Measurements from ENCODE around the gene DLG1. TPM values are rescaled to one million over a fixed set of nuclear protein-coding genes. Genes with fewer than 3 reads are reported as not detected.

DLG1 gene
- total RNA-seq, 1 donor from 2014 or later = 113 TPM

DNA sequence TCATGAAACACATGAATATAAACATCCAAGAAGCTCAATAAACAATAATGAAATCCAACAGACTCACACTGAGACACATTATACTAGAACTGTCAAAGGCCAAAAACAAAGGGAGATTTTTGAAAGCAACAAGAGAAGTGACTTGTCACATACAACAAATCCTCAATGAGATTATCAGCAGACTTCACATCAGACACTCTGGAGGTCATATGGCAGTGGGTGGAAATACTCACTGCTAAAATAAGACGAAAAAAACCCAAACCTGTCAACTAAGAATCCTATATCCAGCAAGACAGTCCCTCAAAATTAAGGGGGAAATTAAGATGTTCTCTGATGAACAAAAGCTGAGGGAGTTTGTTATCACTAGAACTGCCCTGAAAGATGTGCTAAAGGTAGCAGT is 143.4 kb downstream of the DLG1 start:
- intact Hi-C loops (cut with DNase I) = no loop called here
- no peak for DNase-seq (ENCODE audit: low spot score)

DNA sequence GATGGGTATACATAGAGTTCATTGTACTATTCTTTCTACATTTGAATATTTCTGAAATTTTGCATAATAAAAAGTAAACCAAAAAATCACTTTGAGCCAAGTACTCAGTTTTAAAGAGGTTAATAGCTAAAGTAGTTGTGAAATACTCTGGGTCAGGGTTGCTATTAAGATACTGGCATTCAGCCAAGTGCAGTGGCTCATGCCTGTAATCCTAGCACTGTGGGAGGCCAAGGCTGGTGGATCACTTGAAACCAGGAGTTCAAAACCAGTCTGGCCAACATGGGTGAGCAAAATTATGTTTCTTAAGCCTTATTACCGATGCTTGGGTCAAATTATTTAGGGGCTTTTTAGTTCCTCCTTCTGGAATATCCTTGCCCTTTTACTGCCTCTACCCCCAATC is 146.8 kb downstream of the DLG1 start:
- no peak for DNase-seq (ENCODE audit: low spot score)
- intact Hi-C loops (cut with DNase I) = no loop called here

DNA sequence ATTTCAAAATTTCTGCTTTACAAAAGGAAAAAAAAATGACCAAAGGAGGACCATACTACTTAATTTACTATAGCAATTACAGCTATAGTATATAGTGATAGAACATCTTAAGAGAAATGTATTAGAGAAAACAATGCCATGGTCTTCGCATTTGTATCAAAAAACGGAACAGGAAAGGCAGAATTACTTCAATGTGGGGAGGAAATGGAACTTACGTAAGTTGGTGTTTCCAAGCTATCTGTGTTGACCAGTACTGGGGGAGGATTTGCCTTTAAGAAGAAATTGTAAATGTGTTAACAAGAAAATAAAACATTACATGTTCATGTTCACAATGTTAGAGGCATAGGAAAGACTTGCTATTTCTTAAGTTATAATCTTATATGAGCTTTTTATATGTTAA is 148.9 kb downstream of the DLG1 start:
- no peak for DNase-seq (ENCODE audit: low spot score)
- intact Hi-C loops (cut with DNase I) = no loop called here

DNA sequence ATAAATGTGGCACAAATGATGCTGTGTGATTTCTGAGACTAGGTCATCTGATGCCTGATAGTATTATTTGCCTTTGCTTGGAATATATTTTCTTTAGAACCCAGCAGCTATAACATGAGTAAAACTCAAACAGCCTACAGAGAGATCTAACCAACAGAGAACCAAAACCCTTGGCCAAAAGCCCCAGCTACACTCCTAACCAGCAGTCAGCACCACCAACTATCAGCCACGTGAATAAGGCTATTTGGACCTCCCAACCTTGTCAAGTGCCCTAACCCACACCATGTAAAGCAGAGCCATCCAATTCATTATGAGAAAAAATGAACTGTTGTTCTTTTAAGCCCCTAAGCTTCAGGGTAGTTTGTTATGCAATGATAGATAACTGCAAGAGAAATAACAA is 154.2 kb downstream of the DLG1 start:
- intact Hi-C loops (cut with DNase I) = no loop called here
- DNase-seq (ENCODE audit: low spot score) = no peak

DNA sequence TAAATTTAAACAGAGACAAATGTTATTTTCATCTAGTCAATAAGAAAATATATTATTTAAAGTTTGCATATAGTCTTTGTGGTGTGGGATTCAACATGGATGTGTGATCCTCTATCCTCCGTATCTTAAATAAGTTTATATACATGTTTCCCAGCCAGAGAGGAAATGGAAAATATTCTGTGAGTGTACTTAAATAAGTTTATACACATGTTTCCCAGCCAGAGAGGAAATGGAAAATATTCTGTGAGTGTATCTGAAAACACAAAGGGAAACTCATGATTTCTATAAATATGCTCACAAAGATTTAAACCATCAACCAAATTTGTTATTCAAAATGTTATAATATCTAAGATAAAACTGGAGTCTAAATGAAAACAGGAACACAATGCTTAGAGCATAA is 158.8 kb downstream of the DLG1 start:
- no peak for DNase-seq (ENCODE audit: low spot score)
- intact Hi-C loops (cut with DNase I) = no loop called here

DNA sequence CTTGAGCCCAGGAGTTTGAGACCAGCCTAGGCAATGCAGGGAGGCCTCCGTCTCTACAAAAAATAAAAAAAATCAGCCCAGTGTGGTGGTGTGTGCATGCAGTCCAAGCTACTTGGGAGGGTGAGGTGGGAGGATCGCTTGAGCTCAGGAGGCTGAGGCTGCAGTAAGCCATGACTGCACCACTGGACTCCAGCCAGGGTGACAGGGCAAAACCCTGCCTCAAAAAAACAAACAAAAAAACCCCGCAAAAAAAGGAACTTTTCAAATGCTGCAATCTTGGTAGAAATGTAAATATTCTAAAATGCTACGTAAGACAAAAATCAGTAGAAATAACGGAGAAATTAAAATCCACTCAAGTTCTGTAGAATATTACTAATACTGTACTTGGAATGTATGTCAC is 160.7 kb downstream of the DLG1 start:
- intact Hi-C loops (cut with DNase I) = no loop called here
- peak; percentile 76 for DNase-seq (ENCODE audit: low spot score)

DNA sequence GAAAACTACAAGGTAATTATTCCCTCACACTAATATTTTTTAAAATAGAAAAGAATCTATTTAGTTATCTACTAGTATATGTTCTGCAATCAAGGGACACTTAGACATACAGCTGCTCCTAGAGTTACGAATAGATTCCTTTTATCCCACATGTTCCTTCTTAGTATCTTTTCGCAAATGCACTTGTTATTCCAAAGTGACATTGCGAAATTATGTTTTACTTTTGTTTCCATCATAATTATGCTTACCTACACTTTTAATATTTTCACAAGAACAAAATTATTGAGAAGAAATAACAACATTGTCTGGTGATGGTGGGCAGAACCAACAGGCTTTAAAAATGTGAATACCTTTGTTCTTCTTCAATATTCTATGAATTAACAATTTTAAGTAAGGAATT is 161.7 kb downstream of the DLG1 start:
- no peak for DNase-seq (ENCODE audit: low spot score)
- intact Hi-C loops (cut with DNase I) = no loop called here

DNA sequence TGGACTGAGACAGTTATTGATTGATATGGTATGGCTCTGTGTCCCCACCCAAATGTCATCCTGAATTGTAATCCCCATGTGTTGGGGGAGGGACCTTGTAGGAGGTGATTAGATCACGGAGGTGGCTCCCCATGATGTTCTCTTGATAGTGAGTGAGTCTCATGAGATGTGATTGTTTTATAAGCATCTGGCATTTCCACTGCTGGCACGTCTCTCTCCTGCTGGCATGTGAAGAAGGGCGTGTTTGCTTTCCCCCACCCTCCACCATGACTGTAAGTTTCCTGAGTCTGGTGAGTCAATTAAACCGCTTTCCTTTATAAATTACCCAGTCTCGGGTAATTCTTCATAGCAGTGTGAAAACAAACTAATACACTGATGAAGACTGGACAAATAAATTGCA is 163.2 kb downstream of the DLG1 start:
- intact Hi-C loops (cut with DNase I) = no loop called here
- DNase-seq (ENCODE audit: low spot score) = no peak

DNA sequence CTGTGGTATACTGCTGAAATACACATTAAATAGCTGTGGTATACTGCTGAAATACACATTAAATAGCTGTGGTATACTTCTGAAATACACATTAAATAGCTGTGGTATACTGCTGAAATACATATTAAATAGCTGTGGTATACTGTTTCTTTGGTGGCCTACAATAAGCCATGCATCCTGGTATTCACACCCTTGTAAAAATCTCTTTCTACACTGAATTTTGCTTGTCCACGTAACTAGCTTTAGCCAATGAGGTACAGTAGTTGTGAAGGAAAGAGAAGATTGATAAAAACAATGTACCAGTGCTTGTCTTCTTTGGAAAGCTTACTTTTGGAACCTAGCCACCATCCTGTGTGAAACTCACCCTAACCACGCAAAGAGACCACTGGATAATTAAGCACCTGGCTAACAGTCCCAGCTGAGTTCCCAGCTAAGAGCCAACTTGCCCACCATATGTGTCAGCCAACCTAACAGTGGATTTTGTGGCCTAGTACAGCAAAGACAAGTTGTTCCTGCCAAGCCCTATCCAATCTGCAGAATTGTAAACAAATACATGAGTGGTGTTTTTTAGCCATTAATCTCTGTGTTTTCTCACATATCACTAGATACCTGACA is 165.4 kb downstream of the DLG1 start:
- intact Hi-C loops (cut with DNase I) = no loop called here
- DNase-seq (ENCODE audit: low spot score) = no peak

DNA sequence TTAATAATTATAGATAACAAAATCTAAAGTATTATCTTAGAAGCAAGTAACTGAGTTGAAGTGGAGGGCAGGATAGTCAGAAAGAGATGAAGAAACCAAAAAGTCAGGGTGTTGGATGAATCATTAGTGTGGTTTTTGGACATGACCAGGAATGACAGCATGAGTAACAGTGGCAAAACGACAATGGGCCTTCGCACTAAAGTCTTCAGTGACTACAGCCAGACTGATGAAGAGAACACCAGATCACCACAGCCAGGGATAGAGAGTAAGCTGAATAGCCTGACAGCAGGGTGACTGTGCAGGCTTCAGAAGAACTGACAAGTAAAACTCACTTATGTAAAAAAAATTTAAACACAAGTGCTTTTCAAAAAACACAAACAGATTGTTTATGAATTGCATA is 172.8 kb downstream of the DLG1 start:
- intact Hi-C loops (cut with DNase I) = no loop called here
- no peak for DNase-seq (ENCODE audit: low spot score)

DNA sequence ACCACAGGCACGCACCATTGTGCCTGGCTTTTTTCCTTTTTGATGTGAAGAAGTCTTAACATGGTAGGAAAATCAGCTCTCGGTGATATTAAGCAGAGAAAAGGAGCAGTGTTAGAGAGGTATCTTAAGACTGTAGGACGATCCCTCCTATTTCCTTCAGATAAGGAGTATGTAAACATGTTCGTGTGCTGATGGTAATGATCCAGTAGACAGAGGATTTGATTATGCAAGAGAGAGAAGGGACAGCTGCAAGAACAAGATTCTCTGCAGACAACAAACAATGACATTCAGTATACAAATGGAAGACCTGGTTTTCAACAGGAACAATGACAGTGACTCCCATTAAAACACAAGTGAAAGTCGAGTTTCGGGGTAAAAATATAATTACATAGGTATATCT is 173.7 kb downstream of the DLG1 start:
- DNase-seq (ENCODE audit: low spot score) = no peak
- intact Hi-C loops (cut with DNase I) = no loop called here

DNA sequence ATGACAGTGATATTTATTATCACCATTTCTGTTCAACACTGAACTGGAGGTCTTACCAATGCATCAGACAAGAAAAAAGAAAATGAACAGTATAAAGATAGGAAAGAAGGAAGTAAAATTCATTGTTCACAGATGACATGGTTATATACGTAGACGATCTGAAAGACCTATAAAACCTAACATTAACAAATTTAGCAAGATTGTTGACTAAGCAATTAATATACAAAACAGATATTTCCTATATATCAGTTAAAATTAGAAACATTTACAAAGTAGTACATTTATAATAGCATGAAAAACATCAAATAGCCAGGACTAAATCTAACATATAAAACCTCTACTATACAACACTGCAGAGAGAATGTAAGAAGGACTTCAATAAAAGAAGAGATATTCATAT is 176.0 kb downstream of the DLG1 start:
- no peak for DNase-seq (ENCODE audit: low spot score)
- intact Hi-C loops (cut with DNase I) = no loop called here

DNA sequence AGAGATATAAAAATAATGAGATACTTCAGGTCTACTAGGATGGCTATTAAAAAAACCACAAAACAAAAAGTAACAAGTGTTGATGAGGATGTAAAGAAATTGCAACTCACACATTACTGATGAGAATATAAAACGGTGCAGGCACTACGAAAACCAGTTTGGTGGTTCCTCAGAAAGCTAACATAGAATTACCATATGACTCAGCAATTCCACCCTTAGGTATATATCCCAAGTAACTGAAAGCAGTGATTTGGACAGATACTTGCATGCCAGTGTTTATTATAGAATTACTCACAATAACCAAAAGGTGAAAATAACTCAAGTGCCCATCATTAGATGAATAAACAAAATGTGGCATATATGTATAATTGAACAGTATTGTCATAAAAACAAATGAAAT is 181.3 kb downstream of the DLG1 start:
- intact Hi-C loops (cut with DNase I) = no loop called here
- DNase-seq (ENCODE audit: low spot score) = no peak

DNA sequence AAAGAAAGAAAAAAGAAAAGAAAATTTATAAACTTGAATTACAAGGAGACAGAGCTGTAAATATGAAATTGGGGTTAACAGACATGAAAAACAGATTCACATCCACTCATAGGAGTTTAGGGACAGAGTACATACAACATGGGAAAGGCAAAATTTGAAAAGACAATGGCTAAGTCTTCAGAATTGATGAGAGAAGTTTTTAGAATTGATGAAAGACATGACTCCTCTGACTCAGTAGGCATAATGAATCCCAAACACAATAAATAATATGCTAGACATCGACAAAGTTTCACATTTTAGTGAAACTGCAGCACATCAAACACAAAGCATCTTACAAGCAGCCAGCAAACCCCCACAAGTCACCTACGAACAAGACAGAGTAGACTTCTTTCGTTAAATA is 184.4 kb downstream of the DLG1 start:
- intact Hi-C loops (cut with DNase I) = no loop called here

DNA sequence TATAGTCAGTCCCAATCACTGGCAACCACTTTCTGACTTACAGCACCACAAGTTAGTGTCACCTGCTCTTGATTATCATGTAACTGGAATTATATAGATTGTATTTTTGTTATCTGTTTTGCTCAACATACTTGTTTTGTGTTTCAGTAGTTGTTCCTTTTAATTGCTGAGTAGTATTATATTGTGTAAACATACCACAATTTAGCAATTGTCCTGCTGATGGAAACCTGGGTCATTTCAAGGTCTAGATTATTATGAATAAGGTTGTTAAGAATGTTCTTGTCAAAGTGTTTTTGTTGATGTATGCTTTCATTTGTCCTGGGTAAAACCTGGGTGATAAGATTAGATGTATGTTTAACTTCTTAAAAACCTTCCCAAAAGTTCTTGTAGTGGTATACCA is 186.7 kb downstream of the DLG1 start:
- intact Hi-C loops (cut with DNase I) = no loop called here
- DNase-seq (ENCODE audit: low spot score) = no peak

More for the DNA sequence above, 184.4 kb downstream of the DLG1 start:
- DNase-seq (ENCODE audit: low spot score) = no peak

DNA sequence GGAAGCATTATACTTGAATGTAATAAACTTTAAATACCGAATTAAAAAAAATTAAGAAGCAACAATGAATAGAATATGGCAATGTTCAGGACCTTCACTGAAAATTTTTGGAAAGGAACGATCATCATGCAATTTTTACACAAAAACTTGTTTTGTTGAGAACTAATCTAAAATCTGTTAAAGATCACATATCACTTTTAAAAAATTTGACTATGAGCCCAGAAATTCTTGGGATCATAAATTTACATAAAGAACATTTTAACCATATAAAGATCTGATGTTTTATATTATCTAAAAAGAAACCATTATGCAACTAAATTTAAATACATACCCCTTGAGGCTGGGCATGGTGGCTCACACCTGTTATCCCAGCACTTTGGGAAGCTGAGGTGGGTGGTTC is 192.6 kb downstream of the DLG1 start:
- no peak for DNase-seq (ENCODE audit: low spot score)
- intact Hi-C loops (cut with DNase I) = no loop called here

DNA sequence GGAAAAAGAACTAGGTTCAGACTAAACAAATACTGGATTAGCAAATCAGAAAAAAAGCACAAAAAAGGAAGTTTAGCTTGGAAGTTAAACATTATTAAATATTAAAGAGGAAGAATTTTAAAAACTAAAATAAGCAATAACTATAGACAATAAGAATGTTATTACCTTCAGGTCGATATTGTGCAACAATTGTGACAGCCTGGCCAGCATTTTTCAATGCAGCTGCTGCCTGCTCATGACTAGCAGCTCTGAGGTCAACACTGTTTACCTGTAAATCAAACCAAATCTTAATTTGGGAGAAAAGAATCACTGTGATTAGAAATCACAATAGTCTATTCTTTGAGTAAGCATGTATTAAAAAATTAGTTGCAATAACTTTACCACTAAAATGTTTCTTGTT is 193.7 kb downstream of the DLG1 start:
- DNase-seq (ENCODE audit: low spot score) = no peak
- intact Hi-C loops (cut with DNase I) = no loop called here

DNA sequence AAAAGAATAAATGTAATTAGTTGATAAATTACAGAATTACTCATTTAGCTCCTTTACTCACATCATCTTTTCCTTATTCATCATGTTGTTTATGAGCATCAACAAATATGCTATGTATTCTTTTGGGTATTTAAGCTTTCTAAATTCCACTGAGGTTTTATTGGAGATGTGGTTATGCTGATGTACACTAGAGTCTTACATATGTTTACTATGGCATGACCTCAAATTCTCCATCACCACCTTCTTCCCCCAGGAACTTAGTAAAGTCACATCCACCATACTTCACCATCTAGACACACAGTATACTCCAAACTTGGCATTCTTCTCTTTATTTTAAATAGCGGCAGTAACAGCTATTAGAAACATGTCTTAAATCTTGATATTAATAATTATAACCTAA is 194.6 kb downstream of the DLG1 start:
- intact Hi-C loops (cut with DNase I) = no loop called here
- DNase-seq (ENCODE audit: low spot score) = no peak

DNA sequence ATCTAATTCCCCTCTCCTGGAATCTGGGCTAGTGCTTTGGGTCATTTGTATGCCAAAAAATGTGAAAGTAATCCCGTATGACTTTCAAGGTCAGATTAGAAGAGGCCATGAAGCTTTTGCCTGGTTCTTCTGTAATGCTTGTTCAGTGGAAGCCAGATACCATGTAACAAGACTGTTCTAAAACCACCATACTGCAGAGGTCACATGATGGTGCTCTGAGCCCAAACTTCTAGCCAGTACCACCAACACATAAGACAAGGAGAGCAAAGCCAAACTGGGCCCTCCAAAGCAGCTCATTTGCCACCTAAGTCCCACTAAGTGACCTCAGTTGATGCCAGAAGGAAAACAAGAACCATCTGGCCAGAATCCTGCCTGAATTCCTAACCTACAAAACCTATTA is 204.5 kb downstream of the DLG1 start:
- intact Hi-C loops (cut with DNase I) = no loop called here
- no peak for DNase-seq (ENCODE audit: low spot score)

DNA sequence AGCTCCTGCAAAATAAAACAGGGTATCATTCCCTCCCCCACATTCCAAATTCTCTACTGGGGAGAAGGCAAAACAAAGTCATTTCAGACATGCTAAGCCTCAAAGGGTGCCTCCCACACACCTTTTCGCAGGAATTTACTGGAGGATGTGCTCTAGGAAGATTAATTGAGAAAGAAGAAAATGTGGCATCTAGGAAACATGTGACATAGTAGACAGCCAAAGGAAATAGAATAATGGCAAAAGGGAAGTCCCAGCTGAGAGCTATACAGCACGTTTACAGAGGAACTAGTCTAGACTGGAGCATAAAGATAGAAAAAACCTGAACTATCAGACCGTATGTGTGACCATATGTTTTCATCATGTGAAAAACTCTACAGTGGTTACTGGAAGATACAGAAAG is 210.0 kb downstream of the DLG1 start:
- intact Hi-C loops (cut with DNase I) = no loop called here
- no peak for DNase-seq (ENCODE audit: low spot score)

DNA sequence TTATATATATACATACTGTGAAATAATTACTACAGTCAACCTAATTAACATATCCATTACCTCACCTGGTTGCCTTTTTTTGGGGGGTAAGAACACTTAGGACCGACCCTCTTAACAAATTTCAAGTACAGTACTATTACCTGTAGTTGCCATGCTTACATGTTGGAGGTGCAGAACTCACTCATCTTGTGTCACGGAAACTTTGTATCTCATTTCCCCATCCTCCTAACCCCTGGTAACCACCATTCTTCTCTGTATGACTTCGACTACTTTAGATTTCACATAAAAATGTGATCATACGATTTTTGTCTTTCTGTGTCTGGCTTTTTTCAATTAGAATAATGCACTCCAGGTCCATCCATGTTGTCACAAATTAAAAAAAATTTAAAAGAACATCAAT is 213.3 kb downstream of the DLG1 start:
- intact Hi-C loops (cut with DNase I) = no loop called here
- no peak for DNase-seq (ENCODE audit: low spot score)

DNA sequence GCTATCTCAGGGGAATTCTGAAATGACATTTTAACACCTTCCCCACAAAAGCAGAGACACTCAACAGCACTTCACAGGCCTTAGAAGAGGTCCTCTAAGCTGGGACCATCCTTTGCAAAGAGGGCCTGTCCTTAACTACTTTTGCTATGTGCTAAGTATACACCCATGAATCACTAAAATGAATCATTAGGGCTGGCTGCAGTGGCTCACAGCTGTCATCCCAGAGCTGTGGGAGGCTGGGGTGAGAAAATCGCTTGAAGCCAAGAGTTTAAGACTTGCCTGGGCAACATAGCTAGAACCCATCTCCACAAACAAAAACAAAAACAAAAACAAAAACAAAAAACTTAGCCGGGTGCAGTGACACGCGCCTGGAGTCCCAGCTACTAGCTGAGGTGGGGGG is 214.9 kb downstream of the DLG1 start:
- intact Hi-C loops (cut with DNase I) = no loop called here
- DNase-seq (ENCODE audit: low spot score) = no peak

DNA sequence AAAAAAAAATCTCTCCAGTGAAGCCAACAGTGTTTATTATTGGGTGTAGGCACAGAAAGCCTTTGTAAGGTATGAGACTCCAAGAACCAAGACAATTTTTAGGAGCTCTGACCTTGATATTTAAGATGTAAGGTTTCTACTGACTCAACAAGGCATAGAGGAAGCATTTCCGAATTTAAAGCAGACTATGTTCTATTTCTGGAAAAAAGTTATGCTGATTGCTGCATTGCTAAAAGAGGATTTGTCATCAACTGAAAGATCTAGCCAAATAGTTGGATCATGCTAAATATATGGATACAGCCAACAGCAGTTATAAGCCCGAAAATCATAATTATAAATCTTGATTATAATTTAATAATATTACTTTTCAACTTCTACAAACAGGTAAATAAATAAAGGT is 215.5 kb downstream of the DLG1 start:
- no peak for DNase-seq (ENCODE audit: low spot score)
- intact Hi-C loops (cut with DNase I) = no loop called here

All from cardiac septum (tissue), 1 donor.